Calu3 (cell line): ENCODE measurements around the gene ZNF274. TPM values are rescaled to one million over a fixed set of nuclear protein-coding genes. Genes with fewer than 3 reads are reported as not detected.

ENCODE experiments used
- BruUV-seq: library from RNA; stranded (reverse); fragments of 400-500 nt; replicated peaks from 2 replicates; lab custom pipeline; 2021; lab: Mats Ljungman, UMichigan
- CTCF ChIA-PET: fragments of 300-600 bp; sonication (Branson Sonifier 250); formaldehyde crosslinking; loops from one replicate; lab custom pipeline; 2022; ENCODE audit warnings: antibody characterized with exemption; lab: Charles Lee
- DNase-seq: peaks from one replicate; pipeline ENCODE4 v3.0.0; 2022
- H3K27ac Mint-ChIP-seq: one replicate; pipeline ENCODE4 v1.8.0; 2022; ENCODE audit warnings: mixed read lengths; ENCODE audit not compliant: unreplicated experiment
- H3K27me3 Mint-ChIP-seq: one replicate; pipeline ENCODE4 v1.8.0; 2022; ENCODE audit warnings: mixed read lengths; ENCODE audit not compliant: unreplicated experiment
- H3K36me3 Mint-ChIP-seq: one replicate; pipeline ENCODE4 v1.8.0; 2022; ENCODE audit warnings: mild to moderate bottlenecking, moderate library complexity, mixed read lengths; ENCODE audit not compliant: insufficient read depth, unreplicated experiment
- H3K4me1 Mint-ChIP-seq: one replicate; pipeline ENCODE4 v1.8.0; 2022; ENCODE audit warnings: mild to moderate bottlenecking, low read depth, mixed read lengths; ENCODE audit not compliant: unreplicated experiment
- H3K4me3 Mint-ChIP-seq: one replicate; pipeline ENCODE4 v1.8.0; 2022; ENCODE audit warnings: mild to moderate bottlenecking, low read depth, moderate library complexity, mixed read lengths; ENCODE audit not compliant: unreplicated experiment
- H3K9me3 Mint-ChIP-seq: one replicate; pipeline ENCODE4 v1.8.0; 2022; ENCODE audit warnings: low read depth, mixed read lengths; ENCODE audit not compliant: unreplicated experiment
- intact Hi-C: fragments of 100-400 bp; cut with micrococcal nuclease; formaldehyde crosslinking; loops from one replicate; pipeline ENCODE4 v1.10.0; 2022; ENCODE audit not compliant: unreplicated experiment
- total RNA-seq: library from RNA; stranded (reverse); gene quantifications from 2 replicates; pipeline ENCODE4 v1.2.3, GENCODE V29; 2022
- TF ChIP-seq, protein P1 (sequence below): fragments of 200-600 bp; IDR thresholded peaks from one replicate; pipeline ENCODE4 v1.8.0; 2022; ENCODE audit warnings: antibody characterized with exemption; ENCODE audit not compliant: unreplicated experiment

ZNF274 gene
- total RNA-seq, 1 experiment from 2014 or later: 43.2 TPM

DNA sequence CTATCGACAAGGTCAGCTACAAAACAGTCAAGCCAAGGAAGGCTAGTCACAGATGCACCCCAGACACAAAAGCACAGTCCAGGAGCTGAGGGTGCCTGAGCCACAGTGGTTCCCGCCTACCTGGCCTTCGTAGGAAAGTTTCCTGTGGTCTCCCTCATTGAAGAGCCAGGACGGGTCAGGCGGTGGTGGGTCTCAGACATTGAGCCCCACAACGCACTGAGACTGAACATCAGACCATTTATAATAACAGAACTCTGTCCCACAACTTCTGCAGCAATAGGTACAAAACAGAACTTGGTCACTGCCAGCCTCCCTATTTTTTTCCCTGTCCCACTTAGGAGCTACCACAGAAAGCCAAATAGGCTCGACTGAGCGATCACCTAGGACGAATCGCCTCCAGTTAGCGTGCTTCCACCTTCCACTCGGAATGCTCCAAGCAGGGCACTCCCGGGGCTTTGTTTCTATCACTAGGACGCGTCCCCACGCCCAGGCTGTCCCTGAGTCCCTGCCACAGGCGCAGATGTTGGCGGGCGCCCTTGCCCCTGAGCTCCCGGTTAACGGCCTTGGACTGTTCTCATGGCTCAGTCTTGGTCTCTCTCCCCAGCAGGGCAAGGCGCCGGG lies 45.2 kb downstream of the ZNF274 start:
- peaks cover 55% of the 10 kb centered on the region for H3K36me3 Mint-ChIP-seq
- TF ChIP-seq, protein P1, sequence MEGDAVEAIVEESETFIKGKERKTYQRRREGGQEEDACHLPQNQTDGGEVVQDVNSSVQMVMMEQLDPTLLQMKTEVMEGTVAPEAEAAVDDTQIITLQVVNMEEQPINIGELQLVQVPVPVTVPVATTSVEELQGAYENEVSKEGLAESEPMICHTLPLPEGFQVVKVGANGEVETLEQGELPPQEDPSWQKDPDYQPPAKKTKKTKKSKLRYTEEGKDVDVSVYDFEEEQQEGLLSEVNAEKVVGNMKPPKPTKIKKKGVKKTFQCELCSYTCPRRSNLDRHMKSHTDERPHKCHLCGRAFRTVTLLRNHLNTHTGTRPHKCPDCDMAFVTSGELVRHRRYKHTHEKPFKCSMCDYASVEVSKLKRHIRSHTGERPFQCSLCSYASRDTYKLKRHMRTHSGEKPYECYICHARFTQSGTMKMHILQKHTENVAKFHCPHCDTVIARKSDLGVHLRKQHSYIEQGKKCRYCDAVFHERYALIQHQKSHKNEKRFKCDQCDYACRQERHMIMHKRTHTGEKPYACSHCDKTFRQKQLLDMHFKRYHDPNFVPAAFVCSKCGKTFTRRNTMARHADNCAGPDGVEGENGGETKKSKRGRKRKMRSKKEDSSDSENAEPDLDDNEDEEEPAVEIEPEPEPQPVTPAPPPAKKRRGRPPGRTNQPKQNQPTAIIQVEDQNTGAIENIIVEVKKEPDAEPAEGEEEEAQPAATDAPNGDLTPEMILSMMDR: no peak
- intact Hi-C loops: no loop called here

DNA sequence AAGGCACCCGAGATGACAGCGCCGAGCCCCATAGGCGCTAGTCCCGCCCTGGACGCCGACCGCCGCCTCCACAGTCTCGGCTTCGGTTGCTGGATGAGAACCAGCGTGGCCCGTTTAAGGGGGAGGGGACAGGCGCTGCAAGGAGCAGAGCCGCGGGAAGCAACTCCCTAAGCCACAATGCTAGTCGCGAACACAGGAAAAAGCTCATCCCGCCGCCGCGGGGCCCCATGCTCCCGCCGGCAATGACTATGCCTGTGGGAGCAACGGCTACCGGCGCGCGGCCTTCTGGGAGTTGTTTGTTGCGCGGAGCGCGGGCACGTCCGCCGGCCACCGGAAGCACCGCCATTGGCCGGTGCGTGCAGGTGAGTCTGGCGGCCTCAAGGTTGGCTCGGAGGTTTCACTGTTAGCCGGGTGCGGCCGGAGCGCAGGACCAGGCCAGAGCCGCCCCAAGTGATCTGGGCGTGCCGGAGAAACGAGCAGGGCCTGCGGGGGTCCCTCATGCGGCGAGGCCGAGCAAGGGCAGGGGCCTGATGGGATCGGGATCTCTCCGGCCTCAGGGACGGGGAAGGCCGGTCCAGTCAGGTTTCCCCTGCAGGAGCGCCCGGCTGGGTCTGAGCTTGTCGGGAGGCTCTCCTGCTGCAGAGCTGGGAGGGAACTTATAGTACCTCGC lies 45.9 kb downstream of the ZNF274 start, which contains the start of gene ZNF544:
Gene ZNF544 (plus strand): TSS at position 330 of the 670 bp plus-strand sequence. CDS start 15,110 bp downstream, outside the sequence.
- H3K9me3 Mint-ChIP-seq: peaks cover 22% of the 10 kb centered on the region
- TF ChIP-seq, protein P1: no peak
- peak within 1 kb of the TSS; percentile 86 for H3K4me3 Mint-ChIP-seq
- DNase-seq: peak; percentile 88
- peaks cover 18% of the 10 kb centered on the region for H3K4me1 Mint-ChIP-seq
- H3K27ac Mint-ChIP-seq: peak within 1 kb of the TSS; percentile 66
- CTCF ChIA-PET: no interaction called here
- H3K36me3 Mint-ChIP-seq: peaks cover 59% of the 10 kb centered on the region
- intact Hi-C loops: no loop called here
- no peaks in the 10 kb centered on the region for H3K27me3 Mint-ChIP-seq
- BruUV-seq: no TSS peak

More for the DNA sequence above, 45.2 kb downstream of the ZNF274 start:
- Mint-ChIP-seq H3K4me1 (peaks cover 18% of the 10 kb centered on the region), H3K4me3 (peak overlapping the region; percentile 86), H3K27ac (peak overlapping the region; percentile 66), H3K9me3 (peaks cover 20% of the 10 kb centered on the region), H3K27me3 (no peaks in the 10 kb centered on the region)
- TSS peak; percentile 93 for BruUV-seq
- CTCF ChIA-PET: no interaction called here
- DNase-seq: no peak

DNA sequence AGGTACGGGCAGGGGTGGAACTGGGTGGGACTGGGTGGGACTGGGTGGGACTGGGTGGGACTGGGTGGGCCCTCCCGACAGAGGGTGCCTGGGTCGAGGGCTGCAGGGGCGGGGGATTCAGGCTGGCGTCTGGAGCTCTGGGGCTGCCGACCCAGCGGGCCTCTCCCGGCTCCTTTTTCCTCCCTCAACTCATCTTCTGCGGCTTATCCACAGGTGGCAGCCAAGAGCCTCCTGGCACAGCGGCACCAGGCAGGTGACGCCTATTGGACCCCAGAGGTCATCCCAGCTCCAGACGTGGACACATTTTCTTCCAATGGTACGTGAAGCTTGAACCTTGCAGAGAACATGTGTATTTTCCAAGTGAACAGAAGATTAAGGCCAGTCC lies 46.4 kb downstream of the ZNF274 start:
- BruUV-seq: no TSS peak
- H3K36me3 Mint-ChIP-seq: peaks cover 62% of the 10 kb centered on the region
- CTCF ChIA-PET: no interaction called here

DNA sequence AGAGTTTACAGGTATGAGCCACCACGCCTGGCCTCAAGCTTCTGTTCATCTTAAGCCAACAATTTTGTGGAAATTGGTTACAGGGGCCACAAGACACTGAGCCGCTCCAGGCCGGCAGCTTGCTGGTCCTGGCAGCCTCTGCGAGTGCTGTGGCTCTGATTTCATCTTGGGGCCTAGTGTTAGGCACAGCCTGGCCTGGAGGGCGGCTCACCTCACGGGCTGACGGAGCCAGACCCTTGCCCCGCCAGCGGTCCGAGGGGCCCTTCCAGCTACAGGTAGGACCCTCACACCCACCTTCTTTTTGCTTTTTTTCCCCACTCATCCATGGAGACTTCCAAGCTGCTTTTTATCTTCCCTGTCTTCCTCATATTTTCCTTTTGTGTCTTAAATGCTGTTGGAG lies 54.5 kb downstream of the ZNF274 start:
- H3K36me3 Mint-ChIP-seq: peaks cover 78% of the 10 kb centered on the region
- H3K4me3 Mint-ChIP-seq: no peak overlapping the region
- DNase-seq: no peak
- BruUV-seq: no TSS peak
- no peaks in the 10 kb centered on the region for H3K27me3 Mint-ChIP-seq
- H3K9me3 Mint-ChIP-seq: peaks cover 20% of the 10 kb centered on the region
- no peak overlapping the region for H3K27ac Mint-ChIP-seq
- TF ChIP-seq, protein P1: no peak
- intact Hi-C loops: no loop called here
- no peaks in the 10 kb centered on the region for H3K4me1 Mint-ChIP-seq
- CTCF ChIA-PET: interaction anchor here (0.6 kb wide), 1 partner anchor 16 kb away, joined by 3 read pairs; no protein-coding TSS in a partner anchor

More for the DNA sequence above, 46.4 kb downstream of the ZNF274 start:
- Mint-ChIP-seq H3K4me1 (peaks cover 18% of the 10 kb centered on the region), H3K27ac (peak overlapping the region; percentile 66), H3K4me3 (peak overlapping the region; percentile 86), H3K27me3 (no peaks in the 10 kb centered on the region), H3K9me3 (peaks cover 27% of the 10 kb centered on the region)
- intact Hi-C loops: no loop called here
- TF ChIP-seq, protein P1: peak; percentile 25
- DNase-seq: peak; percentile 31
